OCI-LY7 (cell line): ENCODE results near the gene NELL1. TPM values are rescaled to one million over a fixed set of nuclear protein-coding genes. Genes with fewer than 3 reads are reported as not detected.

ENCODE experiments used
- BruUV-seq: library from RNA; stranded (reverse); fragments of 400-500 nt; replicated peaks from 2 replicates; lab custom pipeline; 2021; lab: Mats Ljungman, UMichigan
- CTCF ChIA-PET: fragments of 300-600 bp; sonication (Branson Sonifier 250); formaldehyde crosslinking; loops from one replicate; lab custom pipeline; 2022; ENCODE audit warnings: antibody characterized with exemption; ENCODE audit not compliant: unreplicated experiment; lab: Charles Lee
- POLR2A ChIA-PET: fragments of 300-600 bp; sonication (Branson Sonifier 250); formaldehyde crosslinking; loops from one replicate; lab custom pipeline; 2022; ENCODE audit warnings: antibody characterized with exemption; lab: Charles Lee
- DNase-seq: peaks from one replicate; pipeline ENCODE4 v3.0.0-alpha.2; 2015; ENCODE audit warnings: low spot score
- H2AFZ ChIP-seq: fragments of 200-600 bp; sonication (generic), shearing (Covaris generic); 2 replicates; pipeline ENCODE4 v1.6.1; 2014; ENCODE audit warnings: mild to moderate bottlenecking, antibody characterized with exemption, low read length, moderate library complexity
- H3K27ac ChIP-seq: fragments of 200-600 bp; sonication (generic); 2 replicates; pipeline ENCODE4 v1.5.1; 2014; ENCODE audit warnings: mixed run types, low read depth, mild to moderate bottlenecking, moderate library complexity, low read length, inconsistent platforms; ENCODE audit not compliant: poor library complexity, severe bottlenecking
- H3K36me3 ChIP-seq: fragments of 200-600 bp; sonication (generic); 2 replicates; pipeline ENCODE4 v1.6.1; 2014; ENCODE audit warnings: mild to moderate bottlenecking, antibody characterized with exemption, low read length, moderate library complexity, mixed read lengths; ENCODE audit not compliant: insufficient read depth
- H3K4me1 ChIP-seq: fragments of 200-600 bp; sonication (generic); 2 replicates; pipeline ENCODE4 v1.5.1; 2014; ENCODE audit warnings: mild to moderate bottlenecking, low read length; ENCODE audit not compliant: insufficient read depth, poor library complexity, severe bottlenecking
- H3K4me2 ChIP-seq: fragments of 200-600 bp; sonication (generic); 2 replicates; pipeline ENCODE4 v1.6.1; 2014; ENCODE audit warnings: mild to moderate bottlenecking, low read length
- H3K4me3 ChIP-seq: fragments of 200-600 bp; sonication (generic); 2 replicates; pipeline ENCODE4 v1.5.1; 2014; ENCODE audit warnings: mild to moderate bottlenecking, low read depth, low read length; ENCODE audit not compliant: poor library complexity, severe bottlenecking
- H3K79me2 ChIP-seq: fragments of 200-600 bp; sonication (generic); 2 replicates; pipeline ENCODE4 v1.6.1; 2016; ENCODE audit warnings: low read depth, mild to moderate bottlenecking, low read length, moderate library complexity, mixed read lengths; ENCODE audit not compliant: insufficient read depth
- H3K9me2 ChIP-seq: fragments of 200-600 bp; sonication (generic); 2 replicates; pipeline ENCODE4 v1.6.1; 2016; ENCODE audit warnings: mild to moderate bottlenecking, low read length, mixed read lengths; ENCODE audit not compliant: insufficient read depth
- H3K9me3 ChIP-seq: fragments of 200-600 bp; sonication (generic); 2 replicates; pipeline ENCODE4 v1.6.1; 2014; ENCODE audit warnings: mild to moderate bottlenecking, mixed run types, low read length, mixed read lengths
- H4K20me1 ChIP-seq: fragments of 200-600 bp; sonication (generic); 2 replicates; pipeline ENCODE4 v1.6.1; 2014; ENCODE audit warnings: mild to moderate bottlenecking, antibody characterized with exemption, low read length, moderate library complexity, mixed read lengths; ENCODE audit not compliant: insufficient read depth
- EZH2phosphoT487 ChIP-seq: fragments of 200-600 bp; sonication (generic); IDR thresholded peaks from 2 replicates; pipeline ENCODE4 v1.6.1; 2018; ENCODE audit warnings: low read depth, borderline replicate concordance, mild to moderate bottlenecking, mixed run types, antibody characterized with exemption, low read length, moderate library complexity, mixed read lengths
- intact Hi-C: fragments of 100-400 bp; cut with micrococcal nuclease; formaldehyde crosslinking; loops from one replicate; pipeline ENCODE4 v1.10.0; 2022; ENCODE audit not compliant: unreplicated experiment
- total RNA-seq, 2 experiments: library from RNA; depleted of rRNA in 1 of 2; stranded (reverse); fragments of >200 nt in 1 of 2; shearing (Covaris generic) in 1 of 2; gene quantifications; 2 replicates each; pipeline ENCODE4 v1.2.3, GENCODE V29; 2014 to 2022
- TF ChIP-seq, protein P1 (sequence below): fragments of 200-600 bp; sonication (generic); conservative IDR thresholded peaks from 2 replicates; pipeline ENCODE4 v1.5.1; 2014; ENCODE audit warnings: mild to moderate bottlenecking, antibody characterized with exemption, low read length, moderate library complexity, mixed read lengths

The NELL1 gene
- total RNA-seq, 2 experiments from 2014 or later, result not detected

DNA sequence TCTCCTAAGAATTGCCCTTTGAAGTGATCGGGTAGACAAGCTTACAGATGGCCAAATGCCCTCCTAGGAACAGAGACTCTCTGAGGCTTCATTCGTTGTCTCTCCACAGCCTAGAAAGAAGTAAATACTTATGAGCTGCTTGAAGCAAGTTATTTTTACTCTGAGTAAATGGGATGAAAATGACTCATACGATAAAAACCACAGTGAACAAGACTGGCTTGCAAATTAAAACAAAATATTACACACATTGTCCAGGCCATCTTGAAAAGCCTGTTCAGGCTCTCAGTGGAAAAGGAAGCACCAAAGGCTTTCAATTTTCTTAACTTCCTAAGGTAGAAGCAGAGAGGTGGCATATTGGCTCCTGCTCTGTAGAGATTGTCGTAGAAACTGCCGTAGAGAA is 294.2 kb downstream of the NELL1 start:
- Histone ChIP-seq H3K27ac (no peak overlapping the region), H3K4me1 (no peaks in the 10 kb centered on the region), H3K9me3 (no peaks in the 10 kb centered on the region), H4K20me1 (no peaks in the 10 kb centered on the region), H3K36me3 (no peaks in the 10 kb centered on the region), H3K4me2 (no peak overlapping the region), H2AFZ (no peak overlapping the region), H3K79me2 (no peaks in the 10 kb centered on the region), H3K4me3 (no peak overlapping the region), H3K9me2 (no peaks in the 10 kb centered on the region)
- BruUV-seq, result no TSS peak
- intact Hi-C loops, result no loop called here
- POLR2A ChIA-PET, result interaction anchor here (0.6 to 1.0 kb wide), 2 partner anchors 184 to 451 kb away, joined by 3 read pairs; no protein-coding TSS in a partner anchor
- CTCF ChIA-PET, result no interaction called here
- no peak for DNase-seq
- TF ChIP-seq, protein P1, sequence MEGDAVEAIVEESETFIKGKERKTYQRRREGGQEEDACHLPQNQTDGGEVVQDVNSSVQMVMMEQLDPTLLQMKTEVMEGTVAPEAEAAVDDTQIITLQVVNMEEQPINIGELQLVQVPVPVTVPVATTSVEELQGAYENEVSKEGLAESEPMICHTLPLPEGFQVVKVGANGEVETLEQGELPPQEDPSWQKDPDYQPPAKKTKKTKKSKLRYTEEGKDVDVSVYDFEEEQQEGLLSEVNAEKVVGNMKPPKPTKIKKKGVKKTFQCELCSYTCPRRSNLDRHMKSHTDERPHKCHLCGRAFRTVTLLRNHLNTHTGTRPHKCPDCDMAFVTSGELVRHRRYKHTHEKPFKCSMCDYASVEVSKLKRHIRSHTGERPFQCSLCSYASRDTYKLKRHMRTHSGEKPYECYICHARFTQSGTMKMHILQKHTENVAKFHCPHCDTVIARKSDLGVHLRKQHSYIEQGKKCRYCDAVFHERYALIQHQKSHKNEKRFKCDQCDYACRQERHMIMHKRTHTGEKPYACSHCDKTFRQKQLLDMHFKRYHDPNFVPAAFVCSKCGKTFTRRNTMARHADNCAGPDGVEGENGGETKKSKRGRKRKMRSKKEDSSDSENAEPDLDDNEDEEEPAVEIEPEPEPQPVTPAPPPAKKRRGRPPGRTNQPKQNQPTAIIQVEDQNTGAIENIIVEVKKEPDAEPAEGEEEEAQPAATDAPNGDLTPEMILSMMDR, result no peak
- TF ChIP-seq EZH2phosphoT487, result no peak

DNA sequence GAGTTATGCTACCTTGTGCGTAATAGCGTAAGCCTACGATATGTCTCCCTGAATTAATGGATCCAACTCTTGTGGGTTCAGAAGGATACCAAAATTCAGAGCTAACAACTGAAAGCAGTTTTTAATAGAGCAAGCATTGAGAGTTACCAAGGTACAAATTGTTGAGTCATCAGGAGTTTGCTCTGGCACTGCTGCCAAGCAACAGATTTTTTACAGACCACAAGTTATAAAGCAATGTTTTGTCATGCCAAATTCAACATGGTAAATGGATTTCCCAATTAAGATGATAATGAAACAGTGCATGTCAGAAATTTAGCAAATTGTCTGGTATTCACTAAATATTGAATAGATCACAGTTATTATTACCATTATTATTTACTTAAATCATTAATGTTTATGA is 295.6 kb downstream of the NELL1 start:
- Histone ChIP-seq H3K9me2 (no peaks in the 10 kb centered on the region), H3K27ac (no peak overlapping the region), H3K9me3 (no peaks in the 10 kb centered on the region), H3K79me2 (no peaks in the 10 kb centered on the region), H4K20me1 (no peaks in the 10 kb centered on the region), H3K4me3 (no peak overlapping the region), H3K36me3 (no peaks in the 10 kb centered on the region), H2AFZ (no peak overlapping the region), H3K4me1 (no peaks in the 10 kb centered on the region), H3K4me2 (no peak overlapping the region)
- no peak for DNase-seq
- BruUV-seq, result no TSS peak
- POLR2A ChIA-PET, result no interaction called here
- intact Hi-C loops, result no loop called here
- CTCF ChIA-PET, result no interaction called here
- no peak for TF ChIP-seq EZH2phosphoT487
- TF ChIP-seq, protein P1, result no peak

DNA sequence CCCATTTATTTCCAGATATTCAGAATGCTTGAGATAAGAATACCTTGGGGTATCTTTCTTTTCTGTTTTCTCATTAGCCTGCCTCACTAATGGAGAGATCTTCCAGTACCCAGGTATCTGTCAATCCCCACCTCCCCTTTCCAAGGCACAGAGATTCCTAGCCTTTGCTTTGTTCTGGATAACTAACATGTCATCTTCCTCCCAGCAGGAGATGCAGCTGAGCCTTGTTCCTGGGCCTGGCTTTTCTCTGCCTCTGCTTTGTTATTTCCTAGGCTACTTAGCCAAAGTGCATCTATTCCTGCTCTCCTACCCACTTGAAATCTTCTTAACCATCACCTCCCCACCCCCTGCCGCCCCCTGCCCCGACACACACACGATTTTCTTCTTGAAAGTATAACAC is 297.1 kb downstream of the NELL1 start:
- no TSS peak for BruUV-seq
- H3K4me1 ChIP-seq, result no peaks in the 10 kb centered on the region
- no peaks in the 10 kb centered on the region for H3K79me2 ChIP-seq
- H3K9me2 ChIP-seq, result no peaks in the 10 kb centered on the region
- TF ChIP-seq, protein P1, result no peak
- no peak for TF ChIP-seq EZH2phosphoT487
- intact Hi-C loops, result no loop called here
- H3K4me2 ChIP-seq, result no peak overlapping the region
- H3K9me3 ChIP-seq, result no peaks in the 10 kb centered on the region
- no peak overlapping the region for H2AFZ ChIP-seq
- no peaks in the 10 kb centered on the region for H3K36me3 ChIP-seq
- ChIA-PET CTCF (no interaction called here), POLR2A (no interaction called here)
- no peak for DNase-seq
- H3K27ac ChIP-seq, result no peak overlapping the region
- H3K4me3 ChIP-seq, result no peak overlapping the region
- H4K20me1 ChIP-seq, result no peaks in the 10 kb centered on the region
